ENCODE results near the gene RASL11B.
A peak's percentile ranks its signal among the peaks of the same experiment; 100 is the strongest.

Gene RASL11B

DNA sequence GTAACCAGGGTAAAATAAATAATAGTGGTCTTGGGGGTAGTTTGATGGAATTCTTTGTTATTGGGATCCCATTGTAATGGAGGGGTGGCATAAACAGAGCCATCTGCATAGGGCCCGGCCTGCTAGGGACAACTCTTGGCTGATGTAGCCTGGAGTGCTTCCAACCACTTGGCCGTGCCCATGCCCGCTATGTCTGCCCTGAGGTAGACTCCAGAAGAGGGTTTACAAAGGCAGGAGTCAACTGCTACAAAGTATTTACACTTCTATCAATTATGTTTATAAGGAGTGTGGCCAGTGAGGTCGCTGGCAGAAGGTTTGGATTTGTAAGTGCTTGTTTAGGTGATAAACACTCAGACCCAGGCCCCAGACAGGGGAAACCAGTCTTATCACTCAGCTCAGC lies 8.1 kb downstream of the RASL11B start:
- no peak for DNase-seq
- no peak overlapping the region for H3K23ac ChIP-seq (ENCODE audit: low read length)
- H2AK5ac ChIP-seq (ENCODE audit: low read length) = no peak overlapping the region
- H3K79me2 ChIP-seq (ENCODE audit: control insufficient read depth, insufficient read depth, low read length) = peaks cover 5% of the 10 kb centered on the region
- no peak overlapping the region for H3K27ac ChIP-seq (ENCODE audit: low read depth, low read length)
- peaks cover 6% of the 10 kb centered on the region for H3K79me1 ChIP-seq (ENCODE audit: low read length)
- no peak overlapping the region for H4K8ac ChIP-seq (ENCODE audit: low read depth, low read length)
- no peak overlapping the region for H3K4ac ChIP-seq (ENCODE audit: low read depth, low read length)
- H3K4me1 ChIP-seq (ENCODE audit: control insufficient read depth, low read depth, low read length) = peaks cover 6% of the 10 kb centered on the region
- H3K4me2 ChIP-seq (ENCODE audit: low read length) = no peak overlapping the region
- no peak overlapping the region for H4K5ac ChIP-seq (ENCODE audit: low read length)
- no CpG with 5 or more reads among the region's 4 CpGs for WGBS (ENCODE audit: extremely low coverage, insufficient coverage, low lambda C conversion rate)
- no peak overlapping the region for H2BK5ac ChIP-seq (ENCODE audit: low read length)
- peaks cover 9% of the 10 kb centered on the region for H3K36me3 ChIP-seq (ENCODE audit: control insufficient read depth, insufficient read depth, low read length)
- H3K56ac ChIP-seq (ENCODE audit: low read length) = no peak overlapping the region
- H2BK15ac ChIP-seq (replicated peaks; ENCODE audit: low read depth) = no peak overlapping the region
- H3K18ac ChIP-seq (ENCODE audit: low read length) = no peak overlapping the region
- H2BK120ac ChIP-seq (ENCODE audit: low read depth, low read length) = no peak overlapping the region
- no peak overlapping the region for H3K9ac ChIP-seq (ENCODE audit: low read length)
- H3K4me3 ChIP-seq (ENCODE audit: low read length) = no peak overlapping the region
- no peaks in the 10 kb centered on the region for H3K27me3 ChIP-seq (ENCODE audit: insufficient read depth, low read length, poor library complexity)

DNA sequence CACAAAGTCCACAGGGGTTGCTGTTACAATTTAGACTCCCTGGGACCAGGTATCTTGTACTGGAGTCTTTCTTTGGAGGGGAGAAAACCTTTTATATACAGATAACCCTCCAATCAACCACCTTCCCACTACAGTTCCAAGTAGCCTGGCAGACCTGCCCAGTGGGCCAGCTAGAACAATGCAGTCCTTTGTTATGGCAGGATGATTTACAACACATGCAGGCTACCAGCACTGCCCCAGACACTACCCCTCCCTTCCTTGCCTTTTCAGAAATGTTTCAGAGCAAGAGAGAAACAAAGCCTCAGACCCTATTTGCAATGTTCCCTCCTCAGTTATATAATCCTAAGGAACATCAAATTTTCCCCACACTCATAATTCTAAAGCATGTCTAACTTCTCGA lies 11.1 kb downstream of the RASL11B start:
- no peak overlapping the region for H3K23ac ChIP-seq (ENCODE audit: low read length)
- H4K5ac ChIP-seq (ENCODE audit: low read length) = no peak overlapping the region
- H3K18ac ChIP-seq (ENCODE audit: low read length) = no peak overlapping the region
- no peaks in the 10 kb centered on the region for H3K79me2 ChIP-seq (ENCODE audit: control insufficient read depth, insufficient read depth, low read length)
- H2BK5ac ChIP-seq (ENCODE audit: low read length) = no peak overlapping the region
- peaks cover 14% of the 10 kb centered on the region for H3K4me1 ChIP-seq (ENCODE audit: control insufficient read depth, low read depth, low read length)
- H3K9ac ChIP-seq (ENCODE audit: low read length) = no peak overlapping the region
- H4K8ac ChIP-seq (ENCODE audit: low read depth, low read length) = no peak overlapping the region
- no peak overlapping the region for H2BK120ac ChIP-seq (ENCODE audit: low read depth, low read length)
- no peak overlapping the region for H2BK15ac ChIP-seq (replicated peaks; ENCODE audit: low read depth)
- no peaks in the 10 kb centered on the region for H3K79me1 ChIP-seq (ENCODE audit: low read length)
- no peak overlapping the region for H3K56ac ChIP-seq (ENCODE audit: low read length)
- no peak overlapping the region for H3K4me2 ChIP-seq (ENCODE audit: low read length)
- no peak overlapping the region for H3K4ac ChIP-seq (ENCODE audit: low read depth, low read length)
- H3K27ac ChIP-seq (ENCODE audit: low read depth, low read length) = peak overlapping the region; percentile 21
- H3K4me3 ChIP-seq (ENCODE audit: low read length) = no peak overlapping the region
- DNase-seq = peak; percentile 48
- H3K36me3 ChIP-seq (ENCODE audit: control insufficient read depth, insufficient read depth, low read length) = no peaks in the 10 kb centered on the region
- no peaks in the 10 kb centered on the region for H3K27me3 ChIP-seq (ENCODE audit: insufficient read depth, low read length, poor library complexity)
- no peak overlapping the region for H2AK5ac ChIP-seq (ENCODE audit: low read length)
- no CpG with 5 or more reads among the region's 1 CpG for WGBS (ENCODE audit: extremely low coverage, insufficient coverage, low lambda C conversion rate)

DNA sequence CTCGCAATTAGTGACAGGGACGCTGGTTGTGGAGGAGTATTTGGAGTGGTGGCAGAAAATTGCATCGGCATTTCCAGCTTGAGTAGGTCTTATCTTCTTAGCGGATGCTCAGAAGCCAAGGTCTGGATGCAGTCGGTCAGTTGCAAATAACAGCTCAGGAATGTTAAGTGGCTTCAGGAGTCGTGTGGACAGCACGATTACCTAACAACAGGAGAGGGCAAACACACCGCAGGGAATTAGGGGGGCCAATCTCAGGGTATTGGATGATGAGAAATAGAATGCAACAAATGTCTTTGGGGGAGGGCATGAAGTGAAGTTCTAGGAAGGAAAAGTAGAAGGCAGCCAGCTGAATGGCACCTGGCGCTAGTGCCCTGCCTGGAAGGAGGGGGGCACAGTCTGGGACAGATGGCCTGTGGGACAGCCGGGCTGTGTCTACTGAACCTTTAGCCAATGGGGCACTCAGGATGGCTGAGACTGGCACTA lies 11.8 kb downstream of the RASL11B start:
- H3K27me3 ChIP-seq (ENCODE audit: insufficient read depth, low read length, poor library complexity) = no peaks in the 10 kb centered on the region
- H3K36me3 ChIP-seq (ENCODE audit: control insufficient read depth, insufficient read depth, low read length) = no peaks in the 10 kb centered on the region
- H2BK5ac ChIP-seq (ENCODE audit: low read length) = no peak overlapping the region
- H3K18ac ChIP-seq (ENCODE audit: low read length) = no peak overlapping the region
- H3K79me1 ChIP-seq (ENCODE audit: low read length) = no peaks in the 10 kb centered on the region
- no peak overlapping the region for H2BK120ac ChIP-seq (ENCODE audit: low read depth, low read length)
- H3K4me3 ChIP-seq (ENCODE audit: low read length) = no peak overlapping the region
- peaks cover 14% of the 10 kb centered on the region for H3K4me1 ChIP-seq (ENCODE audit: control insufficient read depth, low read depth, low read length)
- no peak overlapping the region for H4K5ac ChIP-seq (ENCODE audit: low read length)
- no peak overlapping the region for H3K4ac ChIP-seq (ENCODE audit: low read depth, low read length)
- no CpG with 5 or more reads among the region's 10 CpGs for WGBS (ENCODE audit: extremely low coverage, insufficient coverage, low lambda C conversion rate)
- no peak overlapping the region for H3K56ac ChIP-seq (ENCODE audit: low read length)
- no peaks in the 10 kb centered on the region for H3K79me2 ChIP-seq (ENCODE audit: control insufficient read depth, insufficient read depth, low read length)
- H3K4me2 ChIP-seq (ENCODE audit: low read length) = no peak overlapping the region
- H3K27ac ChIP-seq (ENCODE audit: low read depth, low read length) = peak overlapping the region; percentile 21
- peak; percentile 98 for DNase-seq
- no peak overlapping the region for H2BK15ac ChIP-seq (replicated peaks; ENCODE audit: low read depth)
- H3K9ac ChIP-seq (ENCODE audit: low read length) = no peak overlapping the region
- no peak overlapping the region for H3K23ac ChIP-seq (ENCODE audit: low read length)
- H4K8ac ChIP-seq (ENCODE audit: low read depth, low read length) = no peak overlapping the region
- H2AK5ac ChIP-seq (ENCODE audit: low read length) = no peak overlapping the region

DNA sequence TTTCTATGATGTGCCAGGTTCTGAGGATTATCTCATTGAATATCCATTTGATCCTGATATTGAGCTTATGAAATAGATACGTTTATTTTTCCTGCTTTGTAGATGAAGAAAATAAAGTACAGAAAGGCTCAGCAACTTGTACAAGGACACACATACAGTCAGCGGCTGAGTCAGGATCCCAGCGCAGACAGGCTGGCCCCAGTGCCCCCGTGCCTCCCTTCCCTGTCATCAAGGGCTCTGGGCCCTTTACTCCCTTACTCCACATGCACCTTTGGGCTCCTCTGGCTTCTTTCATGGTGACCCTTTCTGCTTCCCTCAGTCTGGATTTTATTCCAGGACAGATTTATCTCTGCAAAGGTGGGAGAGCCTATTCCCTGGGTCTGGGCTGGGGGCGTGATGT lies 12.8 kb downstream of the RASL11B start:
- Histone ChIP-seq H3K4me3 (ENCODE audit: low read length) (no peak overlapping the region), H3K56ac (ENCODE audit: low read length) (no peak overlapping the region), H2BK5ac (ENCODE audit: low read length) (no peak overlapping the region), H3K79me1 (ENCODE audit: low read length) (no peaks in the 10 kb centered on the region), H3K4me1 (ENCODE audit: control insufficient read depth, low read depth, low read length) (peaks cover 14% of the 10 kb centered on the region), H4K5ac (ENCODE audit: low read length) (no peak overlapping the region), H2BK120ac (ENCODE audit: low read depth, low read length) (no peak overlapping the region), H3K23ac (ENCODE audit: low read length) (no peak overlapping the region), H3K4ac (ENCODE audit: low read depth, low read length) (no peak overlapping the region), H3K27ac (ENCODE audit: low read depth, low read length) (no peak overlapping the region), H3K27me3 (ENCODE audit: insufficient read depth, low read length, poor library complexity) (no peaks in the 10 kb centered on the region), H3K18ac (ENCODE audit: low read length) (no peak overlapping the region), H3K36me3 (ENCODE audit: control insufficient read depth, insufficient read depth, low read length) (no peaks in the 10 kb centered on the region), H3K4me2 (ENCODE audit: low read length) (no peak overlapping the region), H4K8ac (ENCODE audit: low read depth, low read length) (no peak overlapping the region), H2AK5ac (ENCODE audit: low read length) (no peak overlapping the region), H3K79me2 (ENCODE audit: control insufficient read depth, insufficient read depth, low read length) (no peaks in the 10 kb centered on the region), H3K9ac (ENCODE audit: low read length) (no peak overlapping the region), H2BK15ac (replicated peaks; ENCODE audit: low read depth) (no peak overlapping the region)
- DNase-seq = no peak
- no CpG with 5 or more reads among the region's 5 CpGs for WGBS (ENCODE audit: extremely low coverage, insufficient coverage, low lambda C conversion rate)

DNA sequence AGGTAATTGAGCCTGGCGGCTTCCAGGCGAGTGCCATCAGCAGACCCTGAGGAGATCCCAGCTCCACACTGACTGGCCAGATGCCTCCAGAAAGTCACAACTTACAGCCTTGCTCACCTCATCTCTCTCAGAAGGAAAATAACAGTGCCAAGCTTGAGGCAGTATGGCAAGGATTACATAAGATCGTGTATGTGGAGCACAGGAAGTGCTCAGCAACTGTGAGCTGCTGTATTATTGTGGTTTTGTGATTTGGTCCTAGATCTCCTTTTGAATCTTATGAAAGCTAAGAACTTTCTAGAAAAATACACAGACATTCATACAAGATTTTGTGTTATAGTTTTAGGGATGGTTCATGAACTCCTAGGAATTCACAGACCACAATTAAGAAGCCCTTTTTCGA lies 14.0 kb downstream of the RASL11B start:
- no peak overlapping the region for H4K8ac ChIP-seq (ENCODE audit: low read depth, low read length)
- H2AK5ac ChIP-seq (ENCODE audit: low read length) = peak overlapping the region; percentile 81
- no peaks in the 10 kb centered on the region for H3K79me1 ChIP-seq (ENCODE audit: low read length)
- no peak overlapping the region for H3K9ac ChIP-seq (ENCODE audit: low read length)
- no peak overlapping the region for H3K4me2 ChIP-seq (ENCODE audit: low read length)
- H3K27ac ChIP-seq (ENCODE audit: low read depth, low read length) = no peak overlapping the region
- no peaks in the 10 kb centered on the region for H3K79me2 ChIP-seq (ENCODE audit: control insufficient read depth, insufficient read depth, low read length)
- H2BK5ac ChIP-seq (ENCODE audit: low read length) = no peak overlapping the region
- H3K4me1 ChIP-seq (ENCODE audit: control insufficient read depth, low read depth, low read length) = peaks cover 14% of the 10 kb centered on the region
- no peak overlapping the region for H3K23ac ChIP-seq (ENCODE audit: low read length)
- no peak overlapping the region for H4K5ac ChIP-seq (ENCODE audit: low read length)
- H3K4ac ChIP-seq (ENCODE audit: low read depth, low read length) = no peak overlapping the region
- no peak overlapping the region for H2BK15ac ChIP-seq (replicated peaks; ENCODE audit: low read depth)
- H3K56ac ChIP-seq (ENCODE audit: low read length) = peak overlapping the region; percentile 32
- no peak overlapping the region for H3K4me3 ChIP-seq (ENCODE audit: low read length)
- H3K18ac ChIP-seq (ENCODE audit: low read length) = no peak overlapping the region
- H3K36me3 ChIP-seq (ENCODE audit: control insufficient read depth, insufficient read depth, low read length) = no peaks in the 10 kb centered on the region
- no peaks in the 10 kb centered on the region for H3K27me3 ChIP-seq (ENCODE audit: insufficient read depth, low read length, poor library complexity)
- no CpG with 5 or more reads among the region's 4 CpGs for WGBS (ENCODE audit: extremely low coverage, insufficient coverage, low lambda C conversion rate)
- DNase-seq = no peak
- no peak overlapping the region for H2BK120ac ChIP-seq (ENCODE audit: low read depth, low read length)

DNA sequence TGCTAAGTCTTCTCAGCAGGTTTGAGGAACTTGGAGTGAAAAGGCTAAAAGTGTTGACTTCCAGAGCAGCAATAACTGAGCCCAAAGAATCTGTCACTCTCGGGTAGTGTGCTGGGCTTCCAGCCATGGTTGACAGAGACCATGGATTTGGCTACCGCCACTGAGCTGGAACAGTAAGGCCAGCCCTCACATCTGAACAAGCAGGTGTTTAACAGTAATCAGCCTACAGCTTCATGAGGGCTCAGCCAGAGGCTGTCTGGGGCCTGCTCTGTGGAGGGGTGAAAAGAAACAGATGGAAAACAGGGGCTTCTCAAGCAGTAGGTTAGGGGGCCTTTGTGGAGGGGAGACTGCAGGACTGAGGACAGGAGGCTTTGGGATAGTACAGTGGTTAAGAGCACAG lies 14.9 kb downstream of the RASL11B start:
- Histone ChIP-seq H3K79me2 (ENCODE audit: control insufficient read depth, insufficient read depth, low read length) (no peaks in the 10 kb centered on the region), H3K23ac (ENCODE audit: low read length) (no peak overlapping the region), H3K36me3 (ENCODE audit: control insufficient read depth, insufficient read depth, low read length) (no peaks in the 10 kb centered on the region), H4K8ac (ENCODE audit: low read depth, low read length) (no peak overlapping the region), H3K18ac (ENCODE audit: low read length) (peak overlapping the region; percentile 53), H2AK5ac (ENCODE audit: low read length) (no peak overlapping the region), H2BK5ac (ENCODE audit: low read length) (no peak overlapping the region), H3K56ac (ENCODE audit: low read length) (no peak overlapping the region), H3K27ac (ENCODE audit: low read depth, low read length) (no peak overlapping the region), H3K4ac (ENCODE audit: low read depth, low read length) (no peak overlapping the region), H3K79me1 (ENCODE audit: low read length) (no peaks in the 10 kb centered on the region), H3K4me2 (ENCODE audit: low read length) (no peak overlapping the region), H3K4me3 (ENCODE audit: low read length) (no peak overlapping the region), H3K27me3 (ENCODE audit: insufficient read depth, low read length, poor library complexity) (no peaks in the 10 kb centered on the region), H2BK120ac (ENCODE audit: low read depth, low read length) (no peak overlapping the region), H2BK15ac (replicated peaks; ENCODE audit: low read depth) (no peak overlapping the region), H3K9ac (ENCODE audit: low read length) (no peak overlapping the region), H3K4me1 (ENCODE audit: control insufficient read depth, low read depth, low read length) (peaks cover 18% of the 10 kb centered on the region), H4K5ac (ENCODE audit: low read length) (no peak overlapping the region)
- no CpG with 5 or more reads among the region's 2 CpGs for WGBS (ENCODE audit: extremely low coverage, insufficient coverage, low lambda C conversion rate)
- DNase-seq = no peak

All from mesendoderm (in vitro differentiated cells).